ENCODE measurements around the gene CLINT1.

DNA sequence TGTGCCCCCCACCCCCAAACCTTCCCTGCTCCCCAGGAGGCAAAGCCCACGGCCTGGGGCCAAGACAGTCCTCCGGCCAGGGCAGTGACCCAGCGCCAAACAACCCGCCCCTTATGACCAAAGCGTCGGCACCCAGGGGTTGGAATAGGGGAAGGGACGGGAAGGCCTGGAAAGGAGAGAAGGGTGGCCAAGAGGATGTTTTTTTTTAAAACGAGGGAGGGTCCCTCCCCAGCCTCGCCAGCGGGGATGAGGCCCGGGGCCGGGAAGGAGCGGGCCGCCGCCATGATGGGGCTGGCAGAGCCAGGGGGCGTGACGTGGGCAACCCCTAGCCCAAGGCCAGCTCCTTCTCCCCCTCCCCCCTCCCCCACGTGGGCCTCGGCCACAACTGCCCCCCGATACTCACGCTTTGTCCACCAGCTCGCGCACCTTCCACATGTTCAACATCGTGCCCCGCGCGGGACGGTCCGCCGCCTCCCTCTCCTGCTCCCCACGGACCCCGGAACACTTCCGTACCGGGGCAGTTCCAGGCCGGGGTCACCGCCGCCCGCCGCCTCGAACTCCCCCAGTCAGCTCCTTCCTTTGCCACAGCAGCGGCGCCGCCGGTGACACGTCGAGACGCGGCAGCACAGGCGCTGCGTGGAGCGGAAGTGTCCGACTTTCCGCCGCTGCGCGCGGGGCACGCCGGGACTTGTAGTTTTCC, at the start of gene CLINT1:
- TF ChIP-seq, protein P1, sequence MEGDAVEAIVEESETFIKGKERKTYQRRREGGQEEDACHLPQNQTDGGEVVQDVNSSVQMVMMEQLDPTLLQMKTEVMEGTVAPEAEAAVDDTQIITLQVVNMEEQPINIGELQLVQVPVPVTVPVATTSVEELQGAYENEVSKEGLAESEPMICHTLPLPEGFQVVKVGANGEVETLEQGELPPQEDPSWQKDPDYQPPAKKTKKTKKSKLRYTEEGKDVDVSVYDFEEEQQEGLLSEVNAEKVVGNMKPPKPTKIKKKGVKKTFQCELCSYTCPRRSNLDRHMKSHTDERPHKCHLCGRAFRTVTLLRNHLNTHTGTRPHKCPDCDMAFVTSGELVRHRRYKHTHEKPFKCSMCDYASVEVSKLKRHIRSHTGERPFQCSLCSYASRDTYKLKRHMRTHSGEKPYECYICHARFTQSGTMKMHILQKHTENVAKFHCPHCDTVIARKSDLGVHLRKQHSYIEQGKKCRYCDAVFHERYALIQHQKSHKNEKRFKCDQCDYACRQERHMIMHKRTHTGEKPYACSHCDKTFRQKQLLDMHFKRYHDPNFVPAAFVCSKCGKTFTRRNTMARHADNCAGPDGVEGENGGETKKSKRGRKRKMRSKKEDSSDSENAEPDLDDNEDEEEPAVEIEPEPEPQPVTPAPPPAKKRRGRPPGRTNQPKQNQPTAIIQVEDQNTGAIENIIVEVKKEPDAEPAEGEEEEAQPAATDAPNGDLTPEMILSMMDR (IDR thresholded peaks at IDR 0.05): no peak
- no peak for TF ChIP-seq POLR2A (IDR thresholded peaks at IDR 0.05)
